Skeletal muscle satellite cell (primary cell): ENCODE results near the gene ANGPTL5.

ENCODE experiments used
- H3K27me3 ChIP-seq: 2 replicates; pipeline ENCODE4 v1.7.0; 2013; ENCODE audit warnings: low read length; ENCODE audit not compliant: control insufficient read depth, insufficient read depth
- H3K36me3 ChIP-seq: 2 replicates; pipeline ENCODE4 v1.7.0; 2013; ENCODE audit warnings: mild to moderate bottlenecking, control low read depth, low read length; ENCODE audit not compliant: insufficient read depth
- H3K4me1 ChIP-seq: 2 replicates; pipeline ENCODE4 v1.7.0; 2013; ENCODE audit warnings: low read length; ENCODE audit not compliant: control insufficient read depth, insufficient read depth
- H3K4me2 ChIP-seq: 2 replicates; pipeline ENCODE4 v1.7.0; 2013; ENCODE audit warnings: mild to moderate bottlenecking, low read length
- H3K4me3 ChIP-seq: 2 replicates; pipeline ENCODE4 v1.7.0; 2013; ENCODE audit warnings: low read length
- H3K9ac ChIP-seq: 2 replicates; pipeline ENCODE4 v1.7.0; 2013; ENCODE audit warnings: mild to moderate bottlenecking, low read depth, low read length, moderate library complexity
- H3K9me3 ChIP-seq: replicated peaks from 2 replicates; pipeline ENCODE4 v1.7.0; 2013; ENCODE audit warnings: mild to moderate bottlenecking, control low read depth, low read length

Gene ANGPTL5

DNA sequence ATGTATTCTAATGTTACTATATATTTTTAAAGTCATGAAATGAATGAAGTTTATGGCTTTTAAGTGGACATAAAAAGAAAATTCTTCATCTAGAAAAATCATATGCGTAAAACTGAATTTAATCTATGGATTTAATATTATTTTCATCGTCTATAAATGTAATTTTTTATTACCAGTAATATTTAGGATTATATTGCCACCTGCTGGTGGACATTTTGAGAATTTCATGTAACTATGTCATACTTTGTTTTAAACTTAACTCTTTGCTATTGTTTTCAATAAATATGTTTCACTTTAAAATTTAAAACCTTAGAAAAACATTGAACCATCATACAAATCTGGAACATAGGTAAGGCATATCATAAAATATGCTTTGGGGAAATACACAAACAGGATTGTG is 68.1 kb downstream of the ANGPTL5 start:
- no peaks in the 10 kb centered on the region for H3K27me3 ChIP-seq
- H3K9ac ChIP-seq: no peak overlapping the region
- no peaks in the 10 kb centered on the region for H3K36me3 ChIP-seq
- no peak overlapping the region for H3K4me2 ChIP-seq
- H3K4me1 ChIP-seq: no peaks in the 10 kb centered on the region
- H3K4me3 ChIP-seq: no peak overlapping the region
- H3K9me3 ChIP-seq: no peaks in the 10 kb centered on the region

DNA sequence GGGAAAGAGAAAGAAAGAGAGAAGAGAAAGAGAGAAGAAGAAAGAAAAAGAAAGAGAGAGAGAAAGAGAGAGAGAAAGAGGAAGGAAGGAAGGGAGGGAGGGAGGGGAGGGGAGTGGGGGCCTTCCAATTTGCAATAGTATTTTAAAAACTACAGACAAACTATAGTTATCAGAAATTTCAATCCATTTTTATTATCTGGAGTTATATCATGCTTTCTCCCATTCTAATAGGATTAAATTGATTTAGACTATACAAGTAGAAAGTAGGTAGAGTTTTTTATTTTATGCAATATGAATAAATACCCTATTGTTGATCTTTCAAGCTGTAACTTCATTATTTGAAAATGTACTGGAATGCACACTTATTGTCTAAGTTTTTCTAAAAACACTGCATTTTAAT is 71.7 kb downstream of the ANGPTL5 start:
- Histone ChIP-seq H3K4me3 (no peak overlapping the region), H3K9me3 (no peaks in the 10 kb centered on the region), H3K36me3 (no peaks in the 10 kb centered on the region), H3K27me3 (no peaks in the 10 kb centered on the region), H3K4me2 (no peak overlapping the region), H3K4me1 (no peaks in the 10 kb centered on the region), H3K9ac (no peak overlapping the region)

DNA sequence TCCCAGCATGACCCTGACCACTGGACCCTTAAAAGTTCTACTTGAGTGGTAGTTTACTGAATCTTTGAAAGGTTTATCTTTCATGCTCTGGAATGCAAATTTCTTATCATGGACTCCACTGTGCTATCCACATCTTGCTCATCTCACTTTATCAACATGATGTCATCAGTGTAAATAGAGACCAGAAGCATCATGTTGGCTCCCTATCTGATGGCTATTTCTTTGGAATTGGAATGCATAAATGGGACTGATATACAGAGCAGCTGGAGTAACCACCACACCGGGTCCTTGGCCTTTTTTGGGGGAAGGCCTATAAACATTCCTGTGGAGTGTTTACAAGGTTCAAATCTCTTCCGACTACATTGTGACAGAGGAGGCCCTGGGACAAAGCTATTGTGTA is 75.6 kb downstream of the ANGPTL5 start:
- no peak overlapping the region for H3K4me2 ChIP-seq
- H3K9me3 ChIP-seq: no peaks in the 10 kb centered on the region
- H3K4me1 ChIP-seq: peaks cover 4% of the 10 kb centered on the region
- no peak overlapping the region for H3K9ac ChIP-seq
- no peak overlapping the region for H3K4me3 ChIP-seq
- H3K36me3 ChIP-seq: no peaks in the 10 kb centered on the region
- H3K27me3 ChIP-seq: no peaks in the 10 kb centered on the region
